ENCODE data around the gene KIAA0408. TPM values are rescaled to one million over a fixed set of nuclear protein-coding genes. Genes with fewer than 3 reads are reported as not detected.

Gene KIAA0408
- polyA plus RNA-seq, 1 donor from 2014 or later = 156 TPM

DNA sequence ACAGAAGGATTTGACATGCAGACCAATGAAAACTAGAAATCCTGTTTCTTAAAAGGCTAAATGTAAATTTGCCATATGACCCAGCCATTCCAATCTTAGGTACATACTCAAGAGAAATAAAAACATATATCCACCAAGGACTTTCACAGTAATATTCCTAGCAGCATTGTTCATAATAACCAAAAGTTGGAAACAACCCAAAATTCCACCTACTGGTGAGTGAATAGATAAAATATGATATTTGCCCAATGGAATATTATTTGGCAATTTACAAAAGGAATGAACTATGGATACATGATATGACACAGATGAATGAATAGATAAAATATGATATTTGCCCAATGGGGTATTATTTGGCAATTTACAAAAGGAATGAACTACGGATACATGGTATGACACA, 37.3 kb upstream of the KIAA0408 start:
- no peaks in the 10 kb centered on the region for H4K20me1 ChIP-seq (ENCODE audit: insufficient read depth)
- H2AFZ ChIP-seq (ENCODE audit: low read depth, low read length) = no peak overlapping the region
- H3K4me3 ChIP-seq (ENCODE audit: low read length) = no peak overlapping the region
- H3K27ac ChIP-seq (ENCODE audit: low read length) = no peak overlapping the region
- peaks cover 23% of the 10 kb centered on the region for H3K36me3 ChIP-seq (ENCODE audit: insufficient read depth, low read length)
- H3K9ac ChIP-seq (ENCODE audit: low read length) = no peak overlapping the region
- TF ChIP-seq RAD21 (conservative IDR thresholded peaks at IDR 0.05) (no peak), SMC3 (conservative IDR thresholded peaks at IDR 0.05; ENCODE audit: poor library complexity) (no peak), MXI1 (conservative IDR thresholded peaks at IDR 0.05; ENCODE audit: poor library complexity, severe bottlenecking) (no peak), EP300 (conservative IDR thresholded peaks at IDR 0.05; ENCODE audit: poor library complexity, severe bottlenecking) (no peak), POLR2AphosphoS5 (IDR thresholded peaks at IDR 0.05) (no peak), TAF1 (IDR thresholded peaks at IDR 0.05; ENCODE audit: low read depth) (no peak), EZH2 (IDR thresholded peaks at IDR 0.05; ENCODE audit: borderline replicate concordance, insufficient read depth, low read length, poor library complexity, severe bottlenecking) (no peak)
- TF ChIP-seq, protein P1, sequence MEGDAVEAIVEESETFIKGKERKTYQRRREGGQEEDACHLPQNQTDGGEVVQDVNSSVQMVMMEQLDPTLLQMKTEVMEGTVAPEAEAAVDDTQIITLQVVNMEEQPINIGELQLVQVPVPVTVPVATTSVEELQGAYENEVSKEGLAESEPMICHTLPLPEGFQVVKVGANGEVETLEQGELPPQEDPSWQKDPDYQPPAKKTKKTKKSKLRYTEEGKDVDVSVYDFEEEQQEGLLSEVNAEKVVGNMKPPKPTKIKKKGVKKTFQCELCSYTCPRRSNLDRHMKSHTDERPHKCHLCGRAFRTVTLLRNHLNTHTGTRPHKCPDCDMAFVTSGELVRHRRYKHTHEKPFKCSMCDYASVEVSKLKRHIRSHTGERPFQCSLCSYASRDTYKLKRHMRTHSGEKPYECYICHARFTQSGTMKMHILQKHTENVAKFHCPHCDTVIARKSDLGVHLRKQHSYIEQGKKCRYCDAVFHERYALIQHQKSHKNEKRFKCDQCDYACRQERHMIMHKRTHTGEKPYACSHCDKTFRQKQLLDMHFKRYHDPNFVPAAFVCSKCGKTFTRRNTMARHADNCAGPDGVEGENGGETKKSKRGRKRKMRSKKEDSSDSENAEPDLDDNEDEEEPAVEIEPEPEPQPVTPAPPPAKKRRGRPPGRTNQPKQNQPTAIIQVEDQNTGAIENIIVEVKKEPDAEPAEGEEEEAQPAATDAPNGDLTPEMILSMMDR (IDR thresholded peaks at IDR 0.05; ENCODE audit: poor library complexity, severe bottlenecking) = no peak
- no peaks in the 10 kb centered on the region for H3K27me3 ChIP-seq (ENCODE audit: insufficient read depth, low read depth, low read length)
- peaks cover 2% of the 10 kb centered on the region for H3F3A ChIP-seq (ENCODE audit: insufficient read depth, low read length, poor library complexity, severe bottlenecking)
- no peaks in the 10 kb centered on the region for H3K9me3 ChIP-seq (ENCODE audit: low read length)
- H3K9me2 ChIP-seq (ENCODE audit: insufficient read depth, low read length) = no peaks in the 10 kb centered on the region
- H3K4me2 ChIP-seq (ENCODE audit: low read length) = no peak overlapping the region
- H3K79me2 ChIP-seq (replicated peaks; ENCODE audit: insufficient read depth, low read length) = peaks cover 78% of the 10 kb centered on the region

DNA sequence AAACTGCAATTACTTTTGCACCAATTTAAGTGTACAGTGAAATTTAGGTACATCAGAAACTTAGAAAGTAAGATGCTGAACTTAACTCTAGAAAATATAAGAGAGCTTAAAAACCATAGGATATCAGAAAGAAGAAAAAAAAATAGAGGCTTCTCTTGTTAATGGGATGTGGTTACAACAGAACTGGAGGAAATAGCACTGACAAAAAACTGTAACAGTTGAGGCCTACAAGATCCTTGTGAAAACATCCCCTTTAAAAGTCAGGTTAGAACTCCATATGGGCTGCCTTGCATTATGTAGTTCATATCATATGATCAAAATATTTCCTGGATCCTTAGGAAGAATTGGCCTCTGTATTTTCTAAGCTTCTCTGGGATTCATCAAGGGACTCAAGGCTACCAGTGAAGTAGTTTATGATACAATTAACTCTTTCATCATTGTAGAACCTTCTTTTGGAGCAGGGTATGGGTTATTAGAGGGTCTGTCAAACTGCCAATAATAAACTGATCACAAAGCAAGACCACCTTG, 35.1 kb upstream of the KIAA0408 start:
- peaks cover 80% of the 10 kb centered on the region for H3K79me2 ChIP-seq (replicated peaks; ENCODE audit: insufficient read depth, low read length)
- no peaks in the 10 kb centered on the region for H3K27me3 ChIP-seq (ENCODE audit: insufficient read depth, low read depth, low read length)
- no peaks in the 10 kb centered on the region for H3K9me3 ChIP-seq (ENCODE audit: low read length)
- no peak overlapping the region for H3K9ac ChIP-seq (ENCODE audit: low read length)
- no peak overlapping the region for H3K27ac ChIP-seq (ENCODE audit: low read length)
- TF ChIP-seq EZH2 (IDR thresholded peaks at IDR 0.05; ENCODE audit: borderline replicate concordance, insufficient read depth, low read length, poor library complexity, severe bottlenecking) (no peak), SMC3 (conservative IDR thresholded peaks at IDR 0.05; ENCODE audit: poor library complexity) (no peak), TAF1 (IDR thresholded peaks at IDR 0.05; ENCODE audit: low read depth) (no peak), EP300 (conservative IDR thresholded peaks at IDR 0.05; ENCODE audit: poor library complexity, severe bottlenecking) (no peak), MXI1 (conservative IDR thresholded peaks at IDR 0.05; ENCODE audit: poor library complexity, severe bottlenecking) (no peak), RAD21 (conservative IDR thresholded peaks at IDR 0.05) (no peak), POLR2AphosphoS5 (IDR thresholded peaks at IDR 0.05) (no peak)
- TF ChIP-seq, protein P1 (IDR thresholded peaks at IDR 0.05; ENCODE audit: poor library complexity, severe bottlenecking) = no peak
- TF ChIP-seq, protein P2, sequence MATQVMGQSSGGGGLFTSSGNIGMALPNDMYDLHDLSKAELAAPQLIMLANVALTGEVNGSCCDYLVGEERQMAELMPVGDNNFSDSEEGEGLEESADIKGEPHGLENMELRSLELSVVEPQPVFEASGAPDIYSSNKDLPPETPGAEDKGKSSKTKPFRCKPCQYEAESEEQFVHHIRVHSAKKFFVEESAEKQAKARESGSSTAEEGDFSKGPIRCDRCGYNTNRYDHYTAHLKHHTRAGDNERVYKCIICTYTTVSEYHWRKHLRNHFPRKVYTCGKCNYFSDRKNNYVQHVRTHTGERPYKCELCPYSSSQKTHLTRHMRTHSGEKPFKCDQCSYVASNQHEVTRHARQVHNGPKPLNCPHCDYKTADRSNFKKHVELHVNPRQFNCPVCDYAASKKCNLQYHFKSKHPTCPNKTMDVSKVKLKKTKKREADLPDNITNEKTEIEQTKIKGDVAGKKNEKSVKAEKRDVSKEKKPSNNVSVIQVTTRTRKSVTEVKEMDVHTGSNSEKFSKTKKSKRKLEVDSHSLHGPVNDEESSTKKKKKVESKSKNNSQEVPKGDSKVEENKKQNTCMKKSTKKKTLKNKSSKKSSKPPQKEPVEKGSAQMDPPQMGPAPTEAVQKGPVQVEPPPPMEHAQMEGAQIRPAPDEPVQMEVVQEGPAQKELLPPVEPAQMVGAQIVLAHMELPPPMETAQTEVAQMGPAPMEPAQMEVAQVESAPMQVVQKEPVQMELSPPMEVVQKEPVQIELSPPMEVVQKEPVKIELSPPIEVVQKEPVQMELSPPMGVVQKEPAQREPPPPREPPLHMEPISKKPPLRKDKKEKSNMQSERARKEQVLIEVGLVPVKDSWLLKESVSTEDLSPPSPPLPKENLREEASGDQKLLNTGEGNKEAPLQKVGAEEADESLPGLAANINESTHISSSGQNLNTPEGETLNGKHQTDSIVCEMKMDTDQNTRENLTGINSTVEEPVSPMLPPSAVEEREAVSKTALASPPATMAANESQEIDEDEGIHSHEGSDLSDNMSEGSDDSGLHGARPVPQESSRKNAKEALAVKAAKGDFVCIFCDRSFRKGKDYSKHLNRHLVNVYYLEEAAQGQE (IDR thresholded peaks at IDR 0.05; ENCODE audit: borderline replicate concordance) = no peak
- H2AFZ ChIP-seq (ENCODE audit: low read depth, low read length) = no peak overlapping the region
- no peaks in the 10 kb centered on the region for H4K20me1 ChIP-seq (ENCODE audit: insufficient read depth)
- H3K4me3 ChIP-seq (ENCODE audit: low read length) = no peak overlapping the region
- H3F3A ChIP-seq (ENCODE audit: insufficient read depth, low read length, poor library complexity, severe bottlenecking) = no peaks in the 10 kb centered on the region
- no peak overlapping the region for H3K4me2 ChIP-seq (ENCODE audit: low read length)
- H3K36me3 ChIP-seq (ENCODE audit: insufficient read depth, low read length) = peaks cover 32% of the 10 kb centered on the region
- H3K9me2 ChIP-seq (ENCODE audit: insufficient read depth, low read length) = no peaks in the 10 kb centered on the region
